Tibial artery (tissue), 4 donors: ENCODE data around the gene FGL2.
A peak's percentile ranks its signal among the peaks of the same experiment; 100 is the strongest.

Experiments
- DNase-seq, 2 donors: peaks; one replicate each; pipeline ENCODE4 v3.0.0-alpha.2; 2019
- H3K27ac ChIP-seq, 2 donors: fragments of 200-600 bp; sonication (generic) in 1 of 2; 1 replicate in 1 of 2; 2 replicates in 1 of 2; pipeline ENCODE4 v1.5.1; 2018 to 2019; ENCODE audit warnings: mild to moderate bottlenecking in 1 of 2
- H3K27me3 ChIP-seq, 2 donors: fragments of 200-600 bp; sonication (generic) in 1 of 2; one replicate each; pipeline versions ENCODE4 v1.5.1 to v1.6.0; 2016 to 2019
- H3K36me3 ChIP-seq, 3 donors: fragments of 200-600 bp; sonication (generic) in 2 of 3; one replicate each; pipeline ENCODE4 v1.5.1; 2016 to 2019; ENCODE audit warnings: mild to moderate bottlenecking in 2 of 3
- H3K4me1 ChIP-seq, 4 donors: fragments of 200-600 bp; sonication (generic) in 2 of 4; 1 replicate in 3 of 4; 2 replicates in 1 of 4; pipeline ENCODE4 v1.5.1; 2016 to 2019
- H3K4me3 ChIP-seq, 2 donors: fragments of 200-600 bp; sonication (generic) in 1 of 2; 1 replicate in 1 of 2; 2 replicates in 1 of 2; pipeline ENCODE4 v1.5.1; 2018 to 2019; ENCODE audit warnings: mild to moderate bottlenecking in 2 of 2
- H3K9me3 ChIP-seq, 3 donors: fragments of 200-600 bp; sonication (generic) in 1 of 3; one replicate each; pipeline ENCODE4 v1.5.1; 2016 to 2019
- intact Hi-C: fragments of 100-400 bp; cut with DNase I; formaldehyde crosslinking; loops from one replicate; pipeline ENCODE4 v1.15.0; 2023; ENCODE audit warnings: low total_unique reads
- TF ChIP-seq, protein P1 (sequence below), 2 experiments: fragments of 200-600 bp in 1 of 2; fragments of 450-650 bp in 1 of 2; IDR thresholded peaks; one replicate each; pipeline ENCODE4 v1.5.1; 2017 to 2019; ENCODE audit warnings: antibody characterized with exemption in 2 of 2, mild to moderate bottlenecking in 1 of 2, moderate library complexity in 1 of 2

FGL2 gene

DNA sequence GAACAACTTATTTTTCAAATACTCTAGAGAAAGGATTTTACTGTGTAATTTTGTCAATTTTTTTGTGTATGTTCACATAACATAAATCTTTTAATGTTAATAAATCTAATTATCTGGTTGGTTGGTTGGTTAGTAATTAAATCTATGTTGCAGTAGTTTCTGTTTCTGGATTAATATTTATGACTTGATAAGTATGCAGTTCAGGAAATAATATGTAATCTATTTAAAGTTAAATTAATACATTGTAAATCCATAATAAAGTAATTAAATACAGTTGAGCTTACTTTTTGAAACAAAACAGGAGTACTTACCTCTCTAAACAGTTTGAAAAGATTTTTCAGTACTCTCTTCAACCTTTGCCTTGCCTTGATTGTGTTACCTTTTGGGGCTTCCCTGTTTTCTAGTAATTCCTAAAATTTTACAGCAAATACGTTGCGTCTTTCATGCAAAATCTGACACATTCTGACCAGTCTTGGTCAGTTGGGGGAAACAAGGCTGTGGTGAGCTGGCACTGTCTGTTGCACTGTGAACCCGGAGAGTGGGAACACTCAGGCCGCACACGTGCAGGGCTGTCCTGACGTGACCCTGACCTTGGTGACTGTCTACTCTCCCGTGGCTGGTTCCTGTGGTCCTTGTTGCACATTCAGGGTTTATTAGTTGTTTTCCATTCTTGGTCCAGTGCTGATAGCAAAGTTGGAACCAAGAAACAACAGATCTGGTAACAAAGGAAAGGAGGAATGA is 45.6 kb upstream of the FGL2 start:
- intact Hi-C loops = no loop called here
- Histone ChIP-seq H3K36me3 (no peaks in the 10 kb centered on the region), H3K27ac (peak overlapping the region in 1 of 2 donors; percentile 37), H3K4me1 (peaks cover 0 to 50% (median 8%) of the 10 kb centered on the region in 4 donors), H3K9me3 (no peaks in the 10 kb centered on the region), H3K4me3 (no peak overlapping the region), H3K27me3 (no peaks in the 10 kb centered on the region)
- TF ChIP-seq, protein P1, sequence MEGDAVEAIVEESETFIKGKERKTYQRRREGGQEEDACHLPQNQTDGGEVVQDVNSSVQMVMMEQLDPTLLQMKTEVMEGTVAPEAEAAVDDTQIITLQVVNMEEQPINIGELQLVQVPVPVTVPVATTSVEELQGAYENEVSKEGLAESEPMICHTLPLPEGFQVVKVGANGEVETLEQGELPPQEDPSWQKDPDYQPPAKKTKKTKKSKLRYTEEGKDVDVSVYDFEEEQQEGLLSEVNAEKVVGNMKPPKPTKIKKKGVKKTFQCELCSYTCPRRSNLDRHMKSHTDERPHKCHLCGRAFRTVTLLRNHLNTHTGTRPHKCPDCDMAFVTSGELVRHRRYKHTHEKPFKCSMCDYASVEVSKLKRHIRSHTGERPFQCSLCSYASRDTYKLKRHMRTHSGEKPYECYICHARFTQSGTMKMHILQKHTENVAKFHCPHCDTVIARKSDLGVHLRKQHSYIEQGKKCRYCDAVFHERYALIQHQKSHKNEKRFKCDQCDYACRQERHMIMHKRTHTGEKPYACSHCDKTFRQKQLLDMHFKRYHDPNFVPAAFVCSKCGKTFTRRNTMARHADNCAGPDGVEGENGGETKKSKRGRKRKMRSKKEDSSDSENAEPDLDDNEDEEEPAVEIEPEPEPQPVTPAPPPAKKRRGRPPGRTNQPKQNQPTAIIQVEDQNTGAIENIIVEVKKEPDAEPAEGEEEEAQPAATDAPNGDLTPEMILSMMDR (IDR thresholded peaks at IDR 0.05) = no peak
- peak in 1 of 2 donors; percentile 31 for DNase-seq

DNA sequence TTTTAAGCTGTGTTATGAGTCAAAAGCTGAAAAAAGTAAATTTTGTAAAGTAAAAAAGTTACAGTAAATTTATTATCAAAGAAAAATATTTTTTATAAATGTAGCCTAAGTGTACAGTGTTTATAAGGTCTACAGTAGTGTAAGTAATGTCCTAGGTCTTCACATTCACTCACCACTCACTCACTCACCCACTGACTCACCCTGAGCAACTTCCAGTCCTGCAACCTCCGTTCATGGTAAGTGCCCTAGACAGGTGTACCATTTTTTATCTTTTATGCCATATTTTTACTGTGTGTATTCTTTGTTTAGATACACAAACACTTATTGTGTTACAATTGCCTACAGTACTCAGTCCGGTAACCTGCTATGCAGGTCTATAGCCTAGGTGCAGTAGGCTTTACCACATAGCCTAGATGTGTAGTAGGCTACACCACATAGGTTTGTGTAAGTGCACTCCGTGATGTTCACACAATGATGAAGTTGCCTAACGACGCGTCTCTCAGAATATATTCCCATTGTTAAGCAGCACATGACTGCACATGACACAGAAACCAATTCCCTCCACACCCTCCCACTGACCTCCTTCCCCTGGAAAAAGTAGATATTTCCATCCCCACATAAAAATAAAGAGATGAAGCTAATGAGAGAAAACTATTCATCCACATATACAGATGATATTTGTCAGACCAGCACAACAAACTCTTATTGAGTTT is 44.8 kb upstream of the FGL2 start:
- Histone ChIP-seq H3K4me3 (no peak overlapping the region), H3K27ac (peak overlapping the region; percentile 75 to 78), H3K9me3 (no peaks in the 10 kb centered on the region), H3K36me3 (no peaks in the 10 kb centered on the region), H3K4me1 (peaks cover 0 to 50% (median 8%) of the 10 kb centered on the region in 4 donors), H3K27me3 (no peaks in the 10 kb centered on the region)
- intact Hi-C loops = no loop called here
- DNase-seq = no peak
- TF ChIP-seq, protein P1 (IDR thresholded peaks at IDR 0.05) = no peak

DNA sequence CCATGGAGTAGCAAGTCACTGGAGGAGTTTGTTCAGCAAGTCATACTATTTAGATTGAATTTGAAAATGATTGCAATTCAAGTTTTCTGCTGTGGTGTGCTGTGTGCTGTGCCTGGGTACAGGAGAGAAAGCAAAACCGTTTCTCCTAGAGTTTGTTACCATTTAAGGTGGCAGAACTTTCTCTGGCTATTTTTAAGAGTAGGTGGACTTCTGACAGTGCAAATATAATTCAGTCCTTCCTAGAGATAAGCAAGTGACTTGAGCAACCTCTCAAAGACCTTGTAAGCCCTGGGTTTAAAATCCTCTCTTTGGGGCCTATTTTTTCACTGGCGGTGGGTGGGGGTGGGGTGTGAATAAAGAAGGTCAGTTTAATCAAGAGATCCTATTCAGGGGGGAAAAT is 42.9 kb upstream of the FGL2 start:
- TF ChIP-seq, protein P1 (IDR thresholded peaks at IDR 0.05) = no peak
- no peaks in the 10 kb centered on the region for H3K36me3 ChIP-seq
- DNase-seq = no peak
- peak overlapping the region in 1 of 2 donors; percentile 3 for H3K4me3 ChIP-seq
- no peaks in the 10 kb centered on the region for H3K9me3 ChIP-seq
- peaks cover 0 to 61% (median 19%) of the 10 kb centered on the region in 4 donors for H3K4me1 ChIP-seq
- intact Hi-C loops = no loop called here
- H3K27me3 ChIP-seq = no peaks in the 10 kb centered on the region
- H3K27ac ChIP-seq = peak overlapping the region; percentile 75 to 78

DNA sequence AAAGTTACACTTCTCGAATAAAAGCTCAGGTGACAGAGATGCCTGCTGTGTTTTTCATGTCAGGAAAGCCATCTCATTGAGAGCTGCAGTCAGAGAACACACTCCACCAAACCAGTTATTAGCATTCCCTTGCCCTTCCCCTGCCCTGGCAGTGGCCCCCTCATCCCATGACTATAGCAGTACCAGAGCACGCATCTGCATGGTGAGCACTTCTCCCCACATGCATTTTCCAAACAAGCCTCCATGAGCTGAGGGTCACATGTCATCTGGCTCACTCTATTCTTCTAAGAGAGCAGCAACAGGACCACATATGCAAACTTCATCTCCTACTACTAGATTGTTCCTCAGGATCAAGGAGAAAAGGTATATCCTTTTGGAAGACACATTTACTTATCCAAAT is 42.4 kb upstream of the FGL2 start:
- no peaks in the 10 kb centered on the region for H3K27me3 ChIP-seq
- peak overlapping the region in 1 of 2 donors; percentile 3 for H3K4me3 ChIP-seq
- H3K9me3 ChIP-seq = no peaks in the 10 kb centered on the region
- DNase-seq = no peak
- intact Hi-C loops = no loop called here
- TF ChIP-seq, protein P1 (IDR thresholded peaks at IDR 0.05) = no peak
- H3K27ac ChIP-seq = peak overlapping the region; percentile 75 to 78
- H3K36me3 ChIP-seq = no peaks in the 10 kb centered on the region
- peaks cover 0 to 66% (median 23%) of the 10 kb centered on the region in 4 donors for H3K4me1 ChIP-seq

DNA sequence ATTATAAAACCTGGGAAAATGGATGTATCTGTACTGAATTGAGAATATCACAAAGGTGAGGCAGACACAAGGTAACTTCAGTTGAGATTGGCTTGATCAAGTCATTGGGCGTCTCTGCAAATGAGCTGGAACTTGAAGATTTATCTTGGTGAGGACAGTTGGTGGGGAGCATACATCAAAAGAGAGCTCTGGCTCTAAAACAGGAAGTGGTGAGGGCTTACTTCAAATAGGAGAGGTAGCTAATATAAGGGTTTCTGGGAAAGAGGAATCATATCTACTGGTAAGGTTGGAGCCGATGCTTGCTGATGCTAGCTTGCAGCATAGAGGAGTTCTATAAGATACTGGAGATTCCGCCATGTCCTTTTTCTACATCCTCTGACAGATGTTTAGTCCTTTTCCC is 39.9 kb upstream of the FGL2 start:
- H3K4me1 ChIP-seq = peaks cover 0 to 44% (median 23%) of the 10 kb centered on the region in 4 donors
- TF ChIP-seq, protein P1 (IDR thresholded peaks at IDR 0.05) = no peak
- DNase-seq = no peak
- no peak overlapping the region for H3K27ac ChIP-seq
- no peaks in the 10 kb centered on the region for H3K27me3 ChIP-seq
- intact Hi-C loops = no loop called here
- H3K9me3 ChIP-seq = no peaks in the 10 kb centered on the region
- no peaks in the 10 kb centered on the region for H3K36me3 ChIP-seq
- no peak overlapping the region for H3K4me3 ChIP-seq
